GM19023 (cell line): Measurements from ENCODE around the gene INTS13.
"Not testable (repeated sequence)": the region's sequence is repeated elsewhere in the genome, so short reads cannot be mapped to it uniquely, and the experiment has no call there.

Experiments used
- ATAC-seq: cut with Tn5 transposase; IDR thresholded peaks from one replicate; pipeline ENCODE4 v1.9.1; 2021; ENCODE audit warnings: mild to moderate bottlenecking, moderate library complexity; ENCODE audit not compliant: unreplicated experiment

INTS13 gene

GRCh38 chr12:26936559-26937442 is 980 bp downstream of the INTS13 start:
- ATAC-seq = no peak

- no peak for ATAC-seq
These were observed 2.0 kb downstream of the INTS13 start for GRCh38 chr12:26935636-26936378.

DNA sequence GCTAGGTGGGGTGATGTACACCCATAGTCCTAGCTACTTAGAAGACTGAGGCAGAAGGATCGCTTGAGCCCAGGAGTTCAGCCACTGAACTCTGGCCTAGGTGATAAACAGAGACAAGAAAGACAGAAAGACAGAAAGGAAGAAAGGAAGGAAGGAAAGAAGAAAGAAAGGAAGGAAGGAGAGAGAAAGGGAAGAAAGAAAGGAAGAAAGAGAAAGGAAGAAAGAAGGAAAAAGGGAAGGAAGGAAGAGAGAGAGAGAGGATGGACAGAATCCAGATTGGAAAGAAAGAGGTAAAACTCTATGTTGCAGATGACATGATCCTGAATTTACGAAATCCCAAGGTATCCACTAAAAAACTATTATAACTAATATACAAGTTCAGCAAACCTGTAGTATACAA is 8.2 kb downstream of the INTS13 start:
- ATAC-seq = no peak

DNA sequence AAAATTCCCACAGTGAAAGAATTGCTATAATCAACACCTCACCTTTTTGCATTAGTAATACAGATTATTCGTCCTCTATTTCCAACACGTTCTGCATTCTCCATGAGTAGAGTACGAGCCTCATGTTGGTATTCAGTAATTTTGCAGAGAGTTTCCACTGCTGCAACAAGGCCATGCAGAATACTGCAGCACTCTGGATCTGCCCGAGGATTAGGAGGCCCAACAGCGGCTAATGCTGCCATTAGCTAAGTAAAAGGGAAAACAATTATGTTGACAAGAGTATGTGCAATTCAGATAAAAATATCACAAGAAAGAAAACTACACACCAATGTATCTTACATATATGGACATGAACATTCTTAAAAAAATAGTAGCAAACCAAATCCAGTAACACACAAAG is 9.1 kb downstream of the INTS13 start:
- ATAC-seq = no peak

- ATAC-seq = no peak
These were observed 15.9 kb downstream of the INTS13 start for GRCh38 chr12:26921886-26922285.

- ATAC-seq = no peak
These were observed 18.6 kb downstream of the INTS13 start for GRCh38 chr12:26919216-26919555.

GRCh38 chr12:26918321-26919215 is 19.2 kb downstream of the INTS13 start:
- ATAC-seq = no peak

DNA sequence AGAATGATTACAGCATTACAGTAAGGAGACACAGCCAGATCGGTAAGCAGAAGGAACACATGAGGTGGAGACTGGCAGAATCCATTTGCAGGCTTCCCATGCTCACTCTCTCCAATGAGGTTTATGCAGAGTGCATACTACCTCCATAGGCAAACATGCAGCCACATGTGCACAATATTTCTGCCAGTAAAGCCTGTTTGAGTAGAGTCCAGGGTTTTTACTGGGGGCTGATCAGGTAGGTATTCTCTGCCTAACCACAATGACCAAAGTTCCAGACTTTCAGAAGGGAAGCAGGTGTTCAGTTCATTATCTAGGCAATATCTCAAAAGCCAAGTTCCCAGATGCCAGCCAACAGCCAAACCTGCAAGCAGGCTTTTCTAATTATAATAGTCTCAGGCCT is 31.1 kb downstream of the INTS13 start:
- no peak for ATAC-seq

GRCh38 chr12:26906024-26906423 is 31.8 kb downstream of the INTS13 start:
- ATAC-seq = no peak

DNA sequence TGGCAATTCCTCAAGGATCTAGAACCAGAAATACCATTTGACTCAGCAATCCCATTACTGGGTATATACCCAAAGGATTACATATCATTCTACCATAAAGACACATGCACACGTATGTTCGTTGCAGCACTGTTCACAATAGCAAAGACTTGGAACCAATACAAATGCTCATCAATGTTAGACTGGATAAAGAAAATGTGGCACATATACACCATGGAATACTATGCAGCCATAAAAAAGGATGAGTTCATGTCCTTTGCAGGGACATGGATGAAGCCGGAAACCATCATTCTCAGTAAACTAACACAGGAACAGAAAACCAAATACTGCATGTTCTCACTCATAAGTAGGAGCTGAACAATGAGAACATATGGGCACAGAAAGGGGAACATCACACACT is 34.4 kb downstream of the INTS13 start:
- ATAC-seq = not testable (repeated sequence)

DNA sequence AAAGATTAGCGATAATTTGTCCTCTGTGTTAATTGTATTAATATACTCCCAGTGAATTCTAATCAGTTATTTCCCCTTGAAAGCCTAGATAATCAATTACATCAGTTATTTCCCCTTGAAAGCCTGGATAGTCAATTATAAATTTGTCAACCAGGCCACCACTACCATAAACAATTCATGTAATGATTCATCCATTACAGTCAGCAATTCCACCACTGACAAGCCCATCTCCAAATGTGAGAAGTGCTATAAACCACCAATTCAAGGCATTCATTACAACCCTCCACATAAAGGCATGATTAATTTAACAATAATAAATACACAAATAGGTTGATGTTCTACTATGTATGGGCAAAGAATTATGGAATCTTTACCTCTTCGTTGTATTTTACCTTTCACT is 40.9 kb downstream of the INTS13 start:
- no peak for ATAC-seq

GRCh38 chr12:26895672-26896071 is 42.1 kb downstream of the INTS13 start:
- ATAC-seq = no peak

DNA sequence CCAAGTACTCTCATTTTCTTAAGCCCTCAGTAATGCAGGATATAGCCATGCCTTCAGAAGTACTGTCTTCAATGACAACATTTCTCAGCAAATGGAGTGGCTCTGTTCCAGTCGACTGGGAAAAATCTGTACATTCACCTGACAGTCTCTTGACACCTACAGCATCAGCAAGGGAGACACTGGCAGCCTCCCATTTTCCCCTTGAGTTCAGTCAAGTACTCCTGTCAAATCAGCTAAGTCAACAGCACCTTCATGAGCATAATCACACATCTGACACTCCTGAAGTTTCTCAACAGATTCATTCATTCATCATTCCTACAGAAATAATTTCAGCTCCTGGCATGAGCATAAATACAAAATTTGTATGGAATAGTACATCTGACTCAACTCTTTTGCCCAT is 46.1 kb downstream of the INTS13 start:
- ATAC-seq = no peak

DNA sequence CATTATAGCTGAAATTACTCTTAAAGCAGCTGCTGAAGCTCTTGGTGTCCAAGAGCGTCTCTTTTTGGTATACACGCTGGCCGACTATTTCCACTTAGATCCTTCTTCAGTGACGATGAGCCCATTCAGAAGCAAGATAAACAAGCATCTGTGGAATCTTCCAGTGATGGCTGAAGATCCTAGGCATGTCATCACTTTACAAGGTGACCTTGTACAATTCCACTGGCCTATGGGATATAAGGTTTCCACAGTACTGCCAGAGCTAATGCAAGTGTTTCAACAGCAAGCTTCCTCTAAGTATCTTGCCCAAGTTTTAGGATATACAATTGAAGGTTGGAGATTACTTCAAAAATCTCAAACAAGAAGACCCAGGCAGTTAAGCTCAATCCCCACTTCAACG is 47.0 kb downstream of the INTS13 start:
- ATAC-seq = no peak

DNA sequence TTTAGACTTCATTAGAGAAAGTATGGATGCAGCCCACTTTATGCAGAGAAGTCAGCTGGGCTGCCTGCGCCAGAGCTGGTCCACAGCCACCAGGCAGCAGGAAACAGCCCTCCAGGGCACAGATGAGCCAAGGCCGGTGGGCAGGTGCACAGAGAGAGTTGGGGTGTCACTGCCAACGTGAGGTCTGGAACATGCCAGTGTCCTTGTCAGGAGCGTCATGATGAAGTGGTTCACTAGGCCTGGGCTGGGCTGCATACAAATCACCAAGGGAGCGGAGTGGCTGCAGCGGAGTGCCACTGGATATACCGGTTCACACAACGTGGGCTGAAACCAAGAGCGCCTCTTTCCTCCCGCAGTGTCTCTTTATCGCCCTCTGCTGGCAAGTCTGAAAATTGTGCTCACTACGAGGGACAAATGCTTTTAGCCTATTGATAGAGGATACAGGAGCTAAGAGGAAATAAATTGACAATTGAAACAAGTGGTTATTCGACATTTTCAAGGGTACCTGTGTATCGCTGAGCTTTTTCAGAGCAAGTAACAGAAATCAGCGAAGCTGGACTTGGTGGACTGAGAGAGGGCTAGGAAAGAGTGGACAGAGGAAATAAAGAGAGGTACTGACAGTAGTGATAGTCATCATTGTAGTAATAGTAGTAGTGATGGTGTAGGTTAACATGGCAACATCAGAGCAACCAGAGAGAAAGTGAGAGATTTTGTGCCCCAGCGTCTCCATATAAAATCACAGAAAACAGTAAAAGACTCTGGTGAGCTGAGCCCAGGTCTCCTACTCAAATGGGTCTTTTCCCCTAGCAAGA is 52.8 kb downstream of the INTS13 start:
- ATAC-seq = peak; percentile 82

DNA sequence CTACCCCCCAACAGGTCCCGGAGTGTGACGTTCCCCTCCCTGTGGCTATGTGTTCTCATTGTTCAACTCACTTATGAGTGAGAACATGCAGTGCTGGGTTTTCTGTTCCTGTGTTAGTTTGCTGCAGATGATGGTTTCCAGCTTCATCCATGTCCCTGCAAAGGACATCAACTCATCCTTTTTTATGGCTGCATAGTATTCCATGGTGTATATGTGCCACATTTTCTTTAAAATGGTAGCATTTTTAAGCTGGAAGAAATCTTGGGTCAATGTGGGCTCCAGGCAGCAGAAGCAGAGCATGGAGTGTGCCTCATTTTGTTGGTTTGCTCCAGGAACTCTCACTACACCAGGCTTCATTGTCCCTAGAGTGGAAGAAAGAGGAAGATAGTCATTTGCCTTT is 57.2 kb downstream of the INTS13 start:
- ATAC-seq = no peak

DNA sequence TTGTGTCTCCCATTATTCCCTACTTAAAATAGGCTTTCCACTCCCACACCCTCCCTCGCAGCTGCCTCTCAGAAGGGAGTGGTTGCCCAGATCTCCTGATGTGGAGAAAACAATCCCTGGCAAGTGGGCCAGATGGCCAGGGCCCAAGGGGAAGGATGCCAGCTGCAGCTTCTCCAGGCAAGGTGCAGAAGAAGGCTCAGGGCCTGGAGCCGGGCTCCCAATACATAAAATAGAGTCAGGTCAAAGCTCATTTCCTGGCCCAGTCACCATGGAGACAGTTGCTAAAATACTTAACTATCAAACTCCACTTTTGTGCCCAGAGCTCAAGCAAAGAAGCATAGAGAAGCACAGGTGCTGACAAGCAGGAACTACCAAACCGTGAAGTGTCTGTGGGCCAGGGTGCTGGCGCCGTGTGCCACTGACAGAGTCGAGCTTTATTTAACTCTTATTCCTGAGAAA is 59.1 kb downstream of the INTS13 start:
- ATAC-seq = no peak

- peak; percentile 77 for ATAC-seq
These were observed 63.1 kb downstream of the INTS13 start for GRCh38 chr12:26874501-26875296.

DNA sequence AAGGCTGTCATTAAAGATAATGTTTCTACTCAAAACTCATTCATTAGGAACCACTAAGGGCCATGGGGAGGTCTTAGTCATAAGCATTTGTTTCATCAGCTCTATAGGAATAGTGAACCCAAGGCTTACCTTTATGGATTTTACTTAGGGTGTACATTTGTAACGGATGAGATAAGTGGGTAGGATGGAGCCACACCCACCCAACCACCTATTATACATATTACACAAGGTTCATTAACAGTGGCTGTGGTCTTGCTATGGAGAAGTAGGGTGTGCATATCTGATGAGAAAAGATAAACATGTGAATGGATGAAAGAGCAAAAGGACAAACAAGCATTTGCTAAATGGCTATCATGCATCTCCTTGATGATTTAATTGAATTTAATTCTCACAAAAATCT is 65.2 kb downstream of the INTS13 start:
- no peak for ATAC-seq

DNA sequence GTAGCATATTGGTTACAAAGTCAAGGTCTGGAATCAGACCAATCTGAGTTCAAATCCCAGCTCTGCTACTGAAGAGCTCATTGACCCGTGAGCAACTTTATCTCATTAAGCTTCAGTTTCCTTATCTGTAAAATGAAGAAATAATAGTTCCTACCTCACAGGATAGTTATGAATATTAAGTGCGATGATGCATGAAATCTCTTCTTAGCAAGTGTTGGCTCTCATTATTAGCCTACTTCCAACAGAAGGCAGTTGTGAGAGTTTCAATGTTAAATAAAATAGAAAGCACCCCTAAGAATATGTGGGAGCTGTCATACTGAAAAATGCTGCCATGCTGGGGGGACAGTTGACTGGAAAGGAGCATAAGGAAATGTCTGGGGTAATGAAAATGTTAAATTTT is 65.8 kb downstream of the INTS13 start:
- ATAC-seq = no peak
